Endothelial cell of umbilical vein (primary cell): ENCODE measurements around the gene C9orf72. TPM values are rescaled to one million over a fixed set of nuclear protein-coding genes. Genes with fewer than 3 reads are reported as not detected.
A peak's percentile ranks its signal among the peaks of the same experiment; 100 is the strongest.

Experiments
- Bru-seq: library from RNA; stranded (reverse); fragments of 400-500 nt; gene quantifications from one replicate; lab custom pipeline; 2021; lab: Mats Ljungman, UMichigan
- BruChase-seq, 2 experiments: library from RNA; stranded (reverse); fragments of 400-500 nt; gene quantifications; one replicate each; lab custom pipeline; 2021; lab: Mats Ljungman, UMichigan
- BruUV-seq: library from RNA; stranded (reverse); fragments of 400-500 nt; replicated peaks from 2 replicates; lab custom pipeline; 2021; lab: Mats Ljungman, UMichigan
- CTCF ChIA-PET: fragments of 300-600, 350-600 bp; sonication (Branson Sonifier 250); formaldehyde crosslinking; loops from one replicate; lab custom pipeline; 2021; ENCODE audit warnings: antibody characterized with exemption, inconsistent platforms; lab: Charles Lee
- POLR2A ChIA-PET: fragments of 300-600, 350-600 bp; sonication (Branson Sonifier 250); formaldehyde crosslinking; loops from one replicate; lab custom pipeline; 2021; ENCODE audit warnings: antibody characterized with exemption, inconsistent platforms; lab: Charles Lee
- DNase-seq: peaks from one replicate; pipeline ENCODE4 v3.0.0-alpha.2; 2011; ENCODE audit warnings: low read depth, low spot score
- FAIRE-seq: peaks from 2 replicates; lab custom pipeline; 2011; peaks lifted over from hg19 to GRCh38; lab: Jason Lieb, UNC
- H2AFZ ChIP-seq: 2 replicates; pipeline ENCODE4 v1.6.0; 2012; ENCODE audit warnings: low read depth, low read length, control low read depth, inconsistent platforms
- H3K27ac ChIP-seq: 2 replicates; pipeline ENCODE4 v1.5.1; 2011; ENCODE audit warnings: low read depth, mild to moderate bottlenecking, control low read depth, low read length, moderate library complexity; ENCODE audit not compliant: insufficient read depth
- H3K27me3 ChIP-seq, 2 experiments: 2 replicates each; pipeline versions ENCODE4 v1.6.0 to v1.6.1; 2011; ENCODE audit warnings: low read length in 2 of 2, mixed read lengths in 1 of 2; ENCODE audit not compliant: control insufficient read depth in 2 of 2, insufficient read depth in 2 of 2
- H3K36me3 ChIP-seq, 2 experiments: 2 replicates in 1 of 2; 3 replicates in 1 of 2; pipeline ENCODE4 v1.5.1; 2011; ENCODE audit warnings: low read length in 2 of 2, mild to moderate bottlenecking in 1 of 2, moderate library complexity in 1 of 2; ENCODE audit not compliant: control insufficient read depth in 2 of 2, insufficient read depth in 2 of 2; ENCODE audit errors: extremely low read depth in 1 of 2
- H3K4me1 ChIP-seq: 3 replicates; pipeline ENCODE4 v1.5.1; 2011; ENCODE audit warnings: mild to moderate bottlenecking, low read length; ENCODE audit not compliant: control insufficient read depth, insufficient read depth; ENCODE audit errors: extremely low read depth
- H3K4me2 ChIP-seq: 2 replicates; pipeline ENCODE4 v1.6.1; 2011; ENCODE audit warnings: low read length, control low read depth, mixed read lengths; ENCODE audit not compliant: insufficient read depth
- H3K4me3 ChIP-seq, 3 experiments: fragments of 200-600 bp in 1 of 3; sonication (generic), shearing (Covaris generic) in 1 of 3; replicated peaks in 1 of 3; 2 replicates each; pipeline ENCODE4 v1.5.1; 2011 to 2016; ENCODE audit warnings: control low read depth in 3 of 3, low read length in 3 of 3, mild to moderate bottlenecking in 2 of 3, inconsistent platforms in 1 of 3, low read depth in 1 of 3, moderate library complexity in 1 of 3; ENCODE audit not compliant: insufficient read depth in 1 of 3
- H3K79me2 ChIP-seq: 2 replicates; pipeline ENCODE4 v1.6.0; 2012; ENCODE audit warnings: low read length, inconsistent platforms; ENCODE audit not compliant: control insufficient read depth, insufficient read depth
- H3K9ac ChIP-seq: replicated peaks from 2 replicates; pipeline ENCODE3; 2011; ENCODE audit warnings: low read length, control low read depth; ENCODE audit not compliant: insufficient read depth; ENCODE audit errors: extremely low read depth
- H3K9me1 ChIP-seq: replicated peaks from 3 replicates; pipeline ENCODE4 v1.6.0; 2011; ENCODE audit warnings: mild to moderate bottlenecking, low read length; ENCODE audit not compliant: control insufficient read depth, insufficient read depth; ENCODE audit errors: extremely low read depth
- H3K9me3 ChIP-seq: replicated peaks from 2 replicates; pipeline ENCODE4 v1.5.1; 2012; ENCODE audit warnings: low read length, inconsistent platforms; ENCODE audit not compliant: control insufficient read depth, insufficient read depth
- H4K20me1 ChIP-seq: replicated peaks from 2 replicates; pipeline ENCODE3; 2011; ENCODE audit warnings: mild to moderate bottlenecking, low read length; ENCODE audit not compliant: control insufficient read depth, insufficient read depth; ENCODE audit errors: extremely low read depth
- EZH2 ChIP-seq: IDR thresholded peaks from 2 replicates; pipeline ENCODE4 v1.6.1; 2012; ENCODE audit warnings: borderline replicate concordance, low read depth, mild to moderate bottlenecking, moderate library complexity, low read length, inconsistent platforms; ENCODE audit not compliant: severe bottlenecking
- FOS ChIP-seq: IDR thresholded peaks from 2 replicates; pipeline ENCODE4 v1.6.1; 2011; ENCODE audit warnings: mild to moderate bottlenecking, low read length, moderate library complexity, borderline replicate concordance; ENCODE audit not compliant: insufficient read depth
- GATA2 ChIP-seq: IDR thresholded peaks from 2 replicates; pipeline ENCODE4 v1.7.0; 2011; ENCODE audit warnings: low read depth, mild to moderate bottlenecking, moderate library complexity, mixed read lengths, low read length; ENCODE audit not compliant: insufficient read length, insufficient read depth
- JUN ChIP-seq: IDR thresholded peaks from 2 replicates; pipeline ENCODE4 v1.6.1; 2011; ENCODE audit warnings: borderline replicate concordance, low read depth; ENCODE audit not compliant: insufficient read length, insufficient read depth
- MYC ChIP-seq: IDR thresholded peaks from one replicate; pipeline ENCODE4 v1.6.1; 2011; ENCODE audit warnings: mild to moderate bottlenecking, low read depth, low read length
- POLR2A ChIP-seq: IDR thresholded peaks from 2 replicates; pipeline ENCODE4 v1.6.1; 2012; ENCODE audit warnings: low read depth, mild to moderate bottlenecking, control low read depth, low read length
- POLR2AphosphoS5 ChIP-seq: IDR thresholded peaks from 2 replicates; pipeline ENCODE4 v1.6.1; 2012; ENCODE audit warnings: low read depth, mild to moderate bottlenecking, control low read depth, low read length, moderate library complexity; ENCODE audit not compliant: insufficient read depth
- dilution Hi-C: fragments of 300-500 bp; cut with MboI; formaldehyde crosslinking; loops from one replicate; pipeline ENCODE4 v1.15.0; 2019; ENCODE audit warnings: low sequenced_read_pairs; ENCODE audit not compliant: extremely low pct_ligation_motif_present
- intact Hi-C: fragments of 100-400 bp; cut with micrococcal nuclease; formaldehyde crosslinking; loops from one replicate; pipeline ENCODE4 v1.10.0; 2022
- long read RNA-seq: library from polyadenylated mRNA; stranded (forward); transcript quantifications from one replicate; pipeline ENCODE4 v2.0.0, GENCODE V29; 2021
- polyA minus RNA-seq, 3 experiments: library from RNA; depleted of rRNA, polyadenylated mRNA; stranded (reverse); fragments of >200 nt; gene quantifications; 1 replicate in 1 of 3; 2 replicates in 2 of 3; pipeline ENCODE4 v1.2.3, GENCODE V29; 2011
- polyA plus RNA-seq, 4 experiments: library from polyadenylated mRNA; depleted of rRNA in 3 of 4; stranded (reverse) in 3 of 4; unstranded in 1 of 4; fragments of >200 nt; gene quantifications; 2 replicates each; pipeline versions ENCODE4 v1.2.1 to v1.2.3, GENCODE V29; 2011 to 2012; ENCODE audit warnings: missing spikeins in 1 of 4
- total RNA-seq: library from RNA; stranded (reverse); gene quantifications from 2 replicates; pipeline ENCODE4 v1.2.3, GENCODE V29; 2021
- TF ChIP-seq, protein P1 (sequence below), 2 donors: IDR thresholded peaks; 1 replicate in 1 of 2; 2 replicates in 1 of 2; pipeline ENCODE4 v1.5.1; 2011; ENCODE audit warnings: low read length in 2 of 2, mild to moderate bottlenecking in 2 of 2, moderate library complexity in 2 of 2, control low read depth in 1 of 2, inconsistent platforms in 1 of 2, low read depth in 1 of 2; ENCODE audit not compliant: insufficient read depth in 1 of 2; ENCODE audit errors: extremely low read depth in 1 of 2
- TF ChIP-seq, protein P2 (sequence below): IDR thresholded peaks from 2 replicates; pipeline ENCODE4 v1.6.1; 2011; ENCODE audit not compliant: insufficient read depth, insufficient read length

C9orf72 gene, protein sequence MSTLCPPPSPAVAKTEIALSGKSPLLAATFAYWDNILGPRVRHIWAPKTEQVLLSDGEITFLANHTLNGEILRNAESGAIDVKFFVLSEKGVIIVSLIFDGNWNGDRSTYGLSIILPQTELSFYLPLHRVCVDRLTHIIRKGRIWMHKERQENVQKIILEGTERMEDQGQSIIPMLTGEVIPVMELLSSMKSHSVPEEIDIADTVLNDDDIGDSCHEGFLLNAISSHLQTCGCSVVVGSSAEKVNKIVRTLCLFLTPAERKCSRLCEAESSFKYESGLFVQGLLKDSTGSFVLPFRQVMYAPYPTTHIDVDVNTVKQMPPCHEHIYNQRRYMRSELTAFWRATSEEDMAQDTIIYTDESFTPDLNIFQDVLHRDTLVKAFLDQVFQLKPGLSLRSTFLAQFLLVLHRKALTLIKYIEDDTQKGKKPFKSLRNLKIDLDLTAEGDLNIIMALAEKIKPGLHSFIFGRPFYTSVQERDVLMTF
- total RNA-seq = 7.3 and 8.7 TPM in 2 replicates
- 2.1 and 2.7 TPM in 2 replicates for polyA plus RNA-seq
- 2.2 and 2.8 TPM in 2 replicates for polyA plus RNA-seq (2011; cell fraction: cytosol; rRNA removed)
- polyA plus RNA-seq (2011; cell fraction: nucleus; rRNA removed) = 9.7 and 14.5 TPM in 2 replicates
- polyA plus RNA-seq (2012) = 6.9 and 11.8 TPM in 2 replicates
- 5.6 and 7.7 TPM in 2 replicates for polyA minus RNA-seq
- polyA minus RNA-seq (2011; cell fraction: cytosol; rRNA and poly(A)+ RNA removed) = 2.3 TPM
- 11.8 and 19.5 TPM in 2 replicates for polyA minus RNA-seq (2011; cell fraction: nucleus; rRNA and poly(A)+ RNA removed)
- percentile 66 among the genes with signal in this experiment for Bru-seq, nascent RNA
- BruChase-seq, experiment 1, labeled RNA remaining after a 6-hour chase = percentile 62 among the genes with signal in this experiment
- BruChase-seq, experiment 2, labeled RNA remaining after a 2-hour chase = percentile 71 among the genes with signal in this experiment
- long read RNA-seq, full-length matches to known transcripts = 12 of 30 reads
- long read RNA-seq, partial matches to known transcripts = 9 of 30 reads
- long read RNA-seq, other reads (novel, unspliced or antisense) = 9 of 30 reads

DNA sequence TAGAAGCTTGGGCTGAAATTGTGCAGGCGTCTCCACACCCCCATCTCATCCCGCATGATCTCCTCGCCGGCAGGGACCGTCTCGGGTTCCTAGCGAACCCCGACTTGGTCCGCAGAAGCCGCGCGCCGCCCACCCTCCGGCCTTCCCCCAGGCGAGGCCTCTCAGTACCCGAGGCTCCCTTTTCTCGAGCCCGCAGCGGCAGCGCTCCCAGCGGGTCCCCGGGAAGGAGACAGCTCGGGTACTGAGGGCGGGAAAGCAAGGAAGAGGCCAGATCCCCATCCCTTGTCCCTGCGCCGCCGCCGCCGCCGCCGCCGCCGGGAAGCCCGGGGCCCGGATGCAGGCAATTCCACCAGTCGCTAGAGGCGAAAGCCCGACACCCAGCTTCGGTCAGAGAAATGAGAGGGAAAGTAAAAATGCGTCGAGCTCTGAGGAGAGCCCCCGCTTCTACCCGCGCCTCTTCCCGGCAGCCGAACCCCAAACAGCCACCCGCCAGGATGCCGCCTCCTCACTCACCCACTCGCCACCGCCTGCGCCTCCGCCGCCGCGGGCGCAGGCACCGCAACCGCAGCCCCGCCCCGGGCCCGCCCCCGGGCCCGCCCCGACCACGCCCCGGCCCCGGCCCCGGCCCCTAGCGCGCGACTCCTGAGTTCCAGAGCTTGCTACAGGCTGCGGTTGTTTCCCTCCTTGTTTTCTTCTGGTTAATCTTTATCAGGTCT lies at the start of gene C9orf72:
C9orf72 (minus strand) TSS at position 564 of the 716 bp plus-strand sequence. CDS start 6,361 bp downstream, outside the sequence.
- Histone ChIP-seq H3K9me1 (no peaks in the 10 kb centered on the region), H2AFZ (peak within 1 kb of the TSS; percentile 98), H3K4me3 (peak within 1 kb of the TSS; percentile 68 to 72 (median 70)), H3K27ac (peak within 1 kb of the TSS; percentile 87), H4K20me1 (no peaks in the 10 kb centered on the region), H3K9me3 (no peaks in the 10 kb centered on the region), H3K36me3 (no peaks in the 10 kb centered on the region), H3K27me3 (no peaks in the 10 kb centered on the region), H3K4me2 (peak within 1 kb of the TSS; percentile 92), H3K79me2 (no peaks in the 10 kb centered on the region), H3K4me1 (peaks cover 12% of the 10 kb centered on the region), H3K9ac (peak within 1 kb of the TSS; percentile 83)
- dilution Hi-C loops (no loop called here), intact Hi-C loops (loop anchor here (2.0 kb wide), 1 partner anchor 680 kb away; the partner anchor contains the start of gene CAAP1)
- POLR2A ChIA-PET = no interaction called here
- FAIRE-seq (no peak), DNase-seq (peak; percentile 61)
- BruUV-seq = no TSS peak
- no peak for TF ChIP-seq GATA2
- TF ChIP-seq, protein P1, sequence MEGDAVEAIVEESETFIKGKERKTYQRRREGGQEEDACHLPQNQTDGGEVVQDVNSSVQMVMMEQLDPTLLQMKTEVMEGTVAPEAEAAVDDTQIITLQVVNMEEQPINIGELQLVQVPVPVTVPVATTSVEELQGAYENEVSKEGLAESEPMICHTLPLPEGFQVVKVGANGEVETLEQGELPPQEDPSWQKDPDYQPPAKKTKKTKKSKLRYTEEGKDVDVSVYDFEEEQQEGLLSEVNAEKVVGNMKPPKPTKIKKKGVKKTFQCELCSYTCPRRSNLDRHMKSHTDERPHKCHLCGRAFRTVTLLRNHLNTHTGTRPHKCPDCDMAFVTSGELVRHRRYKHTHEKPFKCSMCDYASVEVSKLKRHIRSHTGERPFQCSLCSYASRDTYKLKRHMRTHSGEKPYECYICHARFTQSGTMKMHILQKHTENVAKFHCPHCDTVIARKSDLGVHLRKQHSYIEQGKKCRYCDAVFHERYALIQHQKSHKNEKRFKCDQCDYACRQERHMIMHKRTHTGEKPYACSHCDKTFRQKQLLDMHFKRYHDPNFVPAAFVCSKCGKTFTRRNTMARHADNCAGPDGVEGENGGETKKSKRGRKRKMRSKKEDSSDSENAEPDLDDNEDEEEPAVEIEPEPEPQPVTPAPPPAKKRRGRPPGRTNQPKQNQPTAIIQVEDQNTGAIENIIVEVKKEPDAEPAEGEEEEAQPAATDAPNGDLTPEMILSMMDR (IDR thresholded peaks at IDR 0.05; ENCODE audit: extremely low read depth in 1 of 2, insufficient read depth in 1 of 2, low read depth in 1 of 2, low read length in 2 of 2) = no peak
- no peak for TF ChIP-seq MYC
- TF ChIP-seq, protein P2, sequence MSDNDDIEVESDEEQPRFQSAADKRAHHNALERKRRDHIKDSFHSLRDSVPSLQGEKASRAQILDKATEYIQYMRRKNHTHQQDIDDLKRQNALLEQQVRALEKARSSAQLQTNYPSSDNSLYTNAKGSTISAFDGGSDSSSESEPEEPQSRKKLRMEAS = no peak
- no peak for TF ChIP-seq EZH2
- peak; percentile 50 for TF ChIP-seq POLR2A
- peak; percentile 24 for TF ChIP-seq POLR2AphosphoS5
- no peak for TF ChIP-seq JUN
- no peak for TF ChIP-seq FOS
- CTCF ChIA-PET = interaction anchor here (0.8 to 1.0 kb wide), 4 partner anchors 13 to 42 kb away, joined by 3 to 4 read pairs (median 3); no protein-coding TSS in a partner anchor
